HFF-Myc (cell line): ENCODE results near the gene EXOC6B.

ENCODE experiments used
- DNase-seq: peaks from one replicate; pipeline ENCODE4 v3.0.0-alpha.2; 2011; ENCODE audit warnings: low read depth; ENCODE audit errors: extremely low read depth
- H3K4me3 ChIP-seq: replicated peaks from 2 replicates; pipeline ENCODE4 v1.5.1; 2011; ENCODE audit warnings: low read depth, mild to moderate bottlenecking, control low read depth, low read length
- TF ChIP-seq, protein P1 (sequence below): IDR thresholded peaks from 2 replicates; pipeline ENCODE4 v1.5.1; 2012; ENCODE audit warnings: mild to moderate bottlenecking, low read depth, low read length, control low read depth; ENCODE audit errors: missing control alignments

The EXOC6B gene

DNA sequence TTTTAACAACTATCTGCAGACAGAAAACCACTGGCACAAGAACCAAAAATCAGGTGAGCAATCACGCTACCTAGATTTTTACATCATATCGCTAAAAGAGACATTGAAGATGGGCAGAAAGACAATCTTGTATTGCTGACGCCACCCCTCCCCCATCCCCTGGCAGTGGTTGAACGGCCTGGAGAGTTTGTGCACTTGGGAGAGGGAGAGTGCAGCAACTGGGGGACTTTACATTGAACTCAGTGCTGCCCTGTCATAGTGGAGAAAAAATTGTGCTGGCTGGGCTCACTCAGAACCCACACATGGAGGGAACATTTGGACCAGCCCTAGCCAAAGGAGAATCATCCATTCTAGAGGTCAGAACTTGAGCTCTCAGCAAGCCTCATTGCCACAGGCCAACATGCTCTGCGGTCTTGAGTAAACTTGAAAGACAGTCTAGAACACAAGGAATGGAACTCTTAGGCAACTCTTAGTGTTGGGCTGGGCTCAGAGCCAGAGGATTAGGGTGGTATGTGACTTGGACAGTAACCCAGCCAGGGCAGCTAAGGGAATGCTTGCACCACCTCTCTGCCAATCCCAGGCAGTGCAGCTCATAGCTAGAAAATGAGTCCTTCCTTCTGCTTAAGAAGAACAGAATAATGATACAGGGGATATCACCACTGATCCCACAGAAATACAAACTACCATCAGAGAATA lies 458.2 kb downstream of the EXOC6B start:
- TF ChIP-seq, protein P1, sequence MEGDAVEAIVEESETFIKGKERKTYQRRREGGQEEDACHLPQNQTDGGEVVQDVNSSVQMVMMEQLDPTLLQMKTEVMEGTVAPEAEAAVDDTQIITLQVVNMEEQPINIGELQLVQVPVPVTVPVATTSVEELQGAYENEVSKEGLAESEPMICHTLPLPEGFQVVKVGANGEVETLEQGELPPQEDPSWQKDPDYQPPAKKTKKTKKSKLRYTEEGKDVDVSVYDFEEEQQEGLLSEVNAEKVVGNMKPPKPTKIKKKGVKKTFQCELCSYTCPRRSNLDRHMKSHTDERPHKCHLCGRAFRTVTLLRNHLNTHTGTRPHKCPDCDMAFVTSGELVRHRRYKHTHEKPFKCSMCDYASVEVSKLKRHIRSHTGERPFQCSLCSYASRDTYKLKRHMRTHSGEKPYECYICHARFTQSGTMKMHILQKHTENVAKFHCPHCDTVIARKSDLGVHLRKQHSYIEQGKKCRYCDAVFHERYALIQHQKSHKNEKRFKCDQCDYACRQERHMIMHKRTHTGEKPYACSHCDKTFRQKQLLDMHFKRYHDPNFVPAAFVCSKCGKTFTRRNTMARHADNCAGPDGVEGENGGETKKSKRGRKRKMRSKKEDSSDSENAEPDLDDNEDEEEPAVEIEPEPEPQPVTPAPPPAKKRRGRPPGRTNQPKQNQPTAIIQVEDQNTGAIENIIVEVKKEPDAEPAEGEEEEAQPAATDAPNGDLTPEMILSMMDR: peak; percentile 37
- peak; percentile 80 for DNase-seq
- H3K4me3 ChIP-seq: no peak overlapping the region

DNA sequence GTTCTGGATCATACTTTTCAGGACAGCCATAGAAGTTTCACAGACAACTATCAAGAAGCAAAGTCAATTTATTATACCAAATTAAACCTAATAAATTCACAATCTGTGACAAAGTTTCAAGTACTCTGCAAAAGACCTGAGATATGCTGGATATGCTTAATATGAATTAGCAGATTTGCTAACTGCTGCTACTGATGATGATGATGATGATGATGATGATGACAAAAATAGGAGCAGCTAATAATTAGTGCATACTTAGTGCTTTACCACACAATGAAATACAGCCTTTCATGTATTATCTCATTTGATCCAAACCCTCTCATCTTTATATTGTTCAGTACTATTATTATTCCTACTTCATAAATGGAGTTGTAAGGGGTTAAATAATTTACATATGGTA lies 462.4 kb downstream of the EXOC6B start:
- TF ChIP-seq, protein P1: no peak
- no peak for DNase-seq
- no peak overlapping the region for H3K4me3 ChIP-seq

DNA sequence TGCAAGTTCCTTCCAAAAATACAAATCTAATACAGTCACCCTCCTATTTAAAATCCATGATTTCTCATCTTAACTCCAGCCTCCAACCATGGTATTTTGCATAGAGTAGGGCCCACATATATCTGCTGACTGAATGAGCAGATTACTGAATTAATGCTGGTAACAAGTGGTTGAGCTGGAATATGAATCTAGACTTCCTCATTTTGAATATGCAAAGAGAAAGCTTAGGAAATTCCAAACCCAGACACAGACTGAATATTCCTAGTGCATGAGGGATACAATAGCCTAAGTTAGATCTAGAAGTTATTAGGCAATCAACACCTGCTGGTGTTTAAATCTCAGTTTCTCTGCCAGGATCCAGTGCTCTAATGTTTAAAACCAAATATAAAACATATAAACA lies 463.1 kb downstream of the EXOC6B start:
- no peak for DNase-seq
- no peak overlapping the region for H3K4me3 ChIP-seq
- TF ChIP-seq, protein P1: no peak

DNA sequence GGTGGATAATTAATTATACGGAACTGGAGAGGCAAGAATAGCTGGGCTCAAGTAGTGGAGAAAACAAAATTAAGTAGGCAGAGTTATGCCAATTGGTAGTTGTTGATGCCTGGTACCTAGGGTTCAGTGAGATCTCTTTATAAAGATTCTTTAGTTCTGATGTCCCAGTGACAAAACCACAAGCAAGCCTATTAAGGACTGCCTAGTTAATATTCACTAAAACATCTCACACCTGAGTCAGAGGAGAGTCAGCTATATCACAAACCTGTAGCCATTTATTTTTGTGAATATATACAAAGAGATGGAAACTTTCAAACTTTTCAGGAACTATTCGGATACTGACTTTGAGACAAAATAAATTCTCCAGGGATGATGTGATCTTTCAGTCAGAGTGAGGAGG lies 464.3 kb downstream of the EXOC6B start:
- DNase-seq: no peak
- no peak overlapping the region for H3K4me3 ChIP-seq
- TF ChIP-seq, protein P1: no peak

- no peak for DNase-seq
- no peak overlapping the region for H3K4me3 ChIP-seq
- TF ChIP-seq, protein P1: no peak
Measured at GRCh38 chr2:72361042-72361441, 464.8 kb downstream of the EXOC6B start.

GRCh38 chr2:72350852-72351251 lies 475.0 kb downstream of the EXOC6B start:
- H3K4me3 ChIP-seq: no peak overlapping the region
- DNase-seq: no peak
- TF ChIP-seq, protein P1: no peak

DNA sequence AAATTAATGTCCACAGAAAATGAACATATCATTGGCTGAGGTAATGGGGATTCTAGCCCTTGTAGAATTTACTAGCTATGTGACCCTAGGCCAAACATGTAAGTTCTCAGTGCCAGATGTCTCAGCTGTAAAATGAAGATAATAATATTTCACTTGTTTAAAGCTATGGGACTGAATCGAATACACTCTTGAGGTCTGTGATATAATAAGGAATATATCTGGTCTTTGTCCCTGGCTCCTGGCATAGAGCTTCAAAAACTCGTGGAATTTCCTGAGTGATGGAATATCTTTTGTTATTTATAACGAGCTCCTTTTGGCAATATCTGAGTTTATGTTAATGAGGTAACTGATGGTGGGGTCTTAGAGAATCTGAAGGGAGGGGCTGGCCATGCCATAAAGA lies 476.8 kb downstream of the EXOC6B start:
- no peak overlapping the region for H3K4me3 ChIP-seq
- no peak for DNase-seq

More for the DNA sequence above, 476.8 kb downstream of the EXOC6B start:
- TF ChIP-seq, protein P1: no peak
